NCI-H510A (cell line): ENCODE results near the gene CHID1.

ENCODE experiments used
- DNase-seq: peaks from one replicate; lab custom pipeline; 2025; lab: John Stamatoyannopoulos, UW

Gene CHID1

GRCh38 chr11:910044-910588, 494 bp downstream of the CHID1 start:
- DNase-seq: no peak

GRCh38 chr11:909406-909805, 1.2 kb downstream of the CHID1 start:
- DNase-seq: no peak

GRCh38 chr11:908273-908672, 2.3 kb downstream of the CHID1 start:
- no peak for DNase-seq

GRCh38 chr11:907668-908067, 2.9 kb downstream of the CHID1 start:
- no peak for DNase-seq

GRCh38 chr11:905952-906351, 4.7 kb downstream of the CHID1 start:
- no peak for DNase-seq

- no peak for DNase-seq
Observed at GRCh38 chr11:904380-904779, 6.2 kb downstream of the CHID1 start.

GRCh38 chr11:901452-902061, 9.1 kb downstream of the CHID1 start:
- DNase-seq: no peak

- no peak for DNase-seq
Observed at GRCh38 chr11:900545-900944, 10.1 kb downstream of the CHID1 start.

- no peak for DNase-seq
Observed at GRCh38 chr11:899724-900123, 10.9 kb downstream of the CHID1 start.

GRCh38 chr11:898540-899190, 11.9 kb downstream of the CHID1 start:
- no peak for DNase-seq

- DNase-seq: no peak
Observed at GRCh38 chr11:898143-898511, 12.5 kb downstream of the CHID1 start.

GRCh38 chr11:897253-898142, 13.1 kb downstream of the CHID1 start:
- DNase-seq: no peak

- DNase-seq: no peak
Observed at GRCh38 chr11:895331-896110, 15.1 kb downstream of the CHID1 start.

GRCh38 chr11:894575-895201, 15.9 kb downstream of the CHID1 start:
- DNase-seq: no peak

- no peak for DNase-seq
Observed at GRCh38 chr11:893008-893654, 17.5 kb downstream of the CHID1 start.

GRCh38 chr11:890794-891540, 19.6 kb downstream of the CHID1 start:
- no peak for DNase-seq

GRCh38 chr11:889687-890475, 20.7 kb downstream of the CHID1 start:
- no peak for DNase-seq

GRCh38 chr11:889257-889656, 21.4 kb downstream of the CHID1 start:
- DNase-seq: no peak
